HepG2 (cell line): ENCODE measurements around the gene ABCA4. TPM values are rescaled to one million over a fixed set of nuclear protein-coding genes. Genes with fewer than 3 reads are reported as not detected.

Experiments used
- ATAC-seq: fragments of 200-7000 bp; cut with Tn5 transposase; 3 replicates; pipeline ENCODE4 v1.9.1; 2020; ENCODE audit warnings: mild to moderate bottlenecking, moderate library complexity
- BruUV-seq: library from RNA; stranded (reverse); fragments of 400-500 nt; replicated peaks from 2 replicates; lab custom pipeline; 2021; lab: Mats Ljungman, UMichigan
- CTCF ChIA-PET: fragments of 300-600 bp; formaldehyde crosslinking; extraction: SDS; loops from one replicate; lab custom pipeline; 2021; ENCODE audit warnings: low total read pairs, inconsistent platforms, low intra/inter-chr PET ratio; lab: Yijun Ruan, JAX
- POLR2A ChIA-PET: fragments of 350-600 bp; sonication (Branson Sonifier 250); formaldehyde crosslinking; loops from one replicate; lab custom pipeline; 2020; ENCODE audit warnings: antibody characterized with exemption, inconsistent platforms; lab: Yijun Ruan, JAX
- DNase-seq: peaks from one replicate; pipeline ENCODE4 v3.0.0-alpha.2; 2015; ENCODE audit warnings: low spot score
- FAIRE-seq: peaks from 3 replicates; lab custom pipeline; 2011; peaks lifted over from hg19 to GRCh38; lab: Jason Lieb, UNC
- H2AFZ ChIP-seq: one replicate; pipeline ENCODE4 v1.6.1; 2011; ENCODE audit warnings: low read length, inconsistent platforms
- H3K27ac ChIP-seq: fragments of 300-600 bp; 3 replicates; pipeline ENCODE4 v1.8.0; 2011; ENCODE audit warnings: mixed run types, mild to moderate bottlenecking, mixed read lengths, low read length, inconsistent platforms; ENCODE audit not compliant: insufficient read depth; ENCODE audit errors: extremely low read length
- H3K27me3 ChIP-seq, 2 experiments: fragments of 200-600 bp in 1 of 2; 2 replicates in 1 of 2; 3 replicates in 1 of 2; pipeline versions ENCODE4 v1.6.0 to v1.8.0; 2011; ENCODE audit warnings: low read length in 2 of 2, mild to moderate bottlenecking in 2 of 2, moderate library complexity in 2 of 2, inconsistent platforms in 1 of 2; ENCODE audit not compliant: insufficient read depth in 2 of 2, control insufficient read depth in 1 of 2
- H3K36me3 ChIP-seq, 2 experiments: fragments of 200-600 bp in 1 of 2; replicated peaks in 1 of 2; 2 replicates in 1 of 2; 3 replicates in 1 of 2; pipeline versions ENCODE4 v1.5.1 to v1.8.0; 2011; ENCODE audit warnings: low read length in 2 of 2, inconsistent platforms in 1 of 2; ENCODE audit not compliant: insufficient read depth in 2 of 2, control insufficient read depth in 1 of 2
- H3K4me1 ChIP-seq: 2 replicates; pipeline ENCODE4 v1.5.1; 2012; ENCODE audit warnings: low read length, inconsistent platforms; ENCODE audit not compliant: insufficient read depth
- H3K4me2 ChIP-seq: 2 replicates; pipeline ENCODE4 v1.6.0; 2011; ENCODE audit warnings: low read depth, low read length, inconsistent platforms
- H3K4me3 ChIP-seq, 3 experiments: fragments of 200-600 bp in 1 of 3; sonication (generic), shearing (Covaris generic) in 1 of 3; replicated peaks in 1 of 3; 2 replicates each; pipeline ENCODE4 v1.5.1; 2011 to 2016; ENCODE audit warnings: low read length in 3 of 3, inconsistent platforms in 2 of 3, low read depth in 2 of 3, mild to moderate bottlenecking in 2 of 3, control low read depth in 1 of 3, mixed read lengths in 1 of 3; ENCODE audit not compliant: insufficient read depth in 1 of 3
- H3K79me2 ChIP-seq: one replicate; pipeline ENCODE4 v1.6.1; 2011; ENCODE audit warnings: low read length, inconsistent platforms; ENCODE audit not compliant: insufficient read depth
- H3K9ac ChIP-seq: 2 replicates; pipeline ENCODE4 v1.6.0; 2011; ENCODE audit warnings: mild to moderate bottlenecking, low read depth, low read length, inconsistent platforms; ENCODE audit not compliant: insufficient read depth
- H3K9me3 ChIP-seq: 2 replicates; pipeline ENCODE4 v1.5.1; 2012; ENCODE audit warnings: mild to moderate bottlenecking, low read length
- H4K20me1 ChIP-seq: 2 replicates; pipeline ENCODE4 v1.6.0; 2011; ENCODE audit warnings: inconsistent platforms, mild to moderate bottlenecking, low read length, moderate library complexity; ENCODE audit not compliant: insufficient read depth
- HES4 ChIP-seq: sonication (generic); formaldehyde crosslinking; IDR thresholded peaks from 2 replicates; pipeline ENCODE4 v1.9.0; 2021; ENCODE audit warnings: mild to moderate bottlenecking, missing genetic modification reagents, borderline replicate concordance
- HNF4A ChIP-seq: sonication (generic); formaldehyde crosslinking; IDR thresholded peaks from 2 replicates; pipeline ENCODE4 v1.4.0; 2020; ENCODE audit warnings: missing genetic modification reagents
- MZF1 ChIP-seq: sonication (generic); formaldehyde crosslinking; IDR thresholded peaks from 2 replicates; pipeline ENCODE4 v1.8.1; 2023; ENCODE audit warnings: mild to moderate bottlenecking, missing genetic modification reagents, borderline replicate concordance
- NRL ChIP-seq: sonication (generic); formaldehyde crosslinking; IDR thresholded peaks from 2 replicates; pipeline ENCODE4 v1.5.0; 2020; ENCODE audit warnings: missing genetic modification reagents, mild to moderate bottlenecking, moderate library complexity, borderline replicate concordance
- SCMH1 ChIP-seq: sonication (generic); formaldehyde crosslinking; IDR thresholded peaks from 2 replicates; pipeline ENCODE4 v1.9.0; 2021; ENCODE audit warnings: missing genetic modification reagents, mild to moderate bottlenecking, borderline replicate concordance
- SYNCRIP ChIP-seq: fragments of 200-400 bp; formaldehyde crosslinking; IDR thresholded peaks from 2 replicates; pipeline ENCODE4 v1.6.1; 2018; ENCODE audit warnings: mild to moderate bottlenecking, low read depth, low read length; ENCODE audit not compliant: insufficient read depth
- TOE1 ChIP-seq: sonication (generic); formaldehyde crosslinking; IDR thresholded peaks from 2 replicates; pipeline ENCODE4 v1.4.0; 2020; ENCODE audit warnings: mild to moderate bottlenecking, missing genetic modification reagents
- ZC3H13 ChIP-seq: sonication (generic); formaldehyde crosslinking; IDR thresholded peaks from 2 replicates; pipeline ENCODE4 v1.8.1; 2023; ENCODE audit warnings: mild to moderate bottlenecking, missing genetic modification reagents, moderate library complexity
- ZNF558 ChIP-seq: sonication (generic); formaldehyde crosslinking; IDR thresholded peaks from 2 replicates; pipeline ENCODE4 v1.9.0; 2022; ENCODE audit warnings: mild to moderate bottlenecking, missing genetic modification reagents, borderline replicate concordance
- ZNF616 ChIP-seq: sonication (generic); formaldehyde crosslinking; IDR thresholded peaks from 2 replicates; pipeline ENCODE4 v1.5.0; 2020; ENCODE audit warnings: low read depth, mild to moderate bottlenecking, missing genetic modification reagents
- ZNF629 ChIP-seq: sonication (generic); formaldehyde crosslinking; conservative IDR thresholded peaks from 2 replicates; pipeline ENCODE4 v1.5.0; 2020; ENCODE audit warnings: missing genetic modification reagents
- ZSCAN30 ChIP-seq: sonication (generic); formaldehyde crosslinking; IDR thresholded peaks from 2 replicates; pipeline ENCODE4 v1.5.0; 2020; ENCODE audit warnings: mild to moderate bottlenecking, missing genetic modification reagents
- WGBS: methylation state at CpG from one replicate; pipeline ENCODE4 v1.1.6; 2017; ENCODE audit warnings: low lambda C conversion rate; 5-methylcytosine and 5-hydroxymethylcytosine counted together
- in situ Hi-C: cut with HindIII; loops from 2 replicates; pipeline ENCODE4 v1.10.0; 2017; ENCODE audit warnings: low pct_unique_long_range_greater_than_20kb; ENCODE audit not compliant: extremely low pct_ligation_motif_present
- intact Hi-C: fragments of 100-400 bp; cut with micrococcal nuclease; formaldehyde crosslinking; loops from one replicate; pipeline ENCODE4 v1.10.0; 2022; ENCODE audit not compliant: unreplicated experiment
- polyA plus RNA-seq, 8 experiments: library from polyadenylated mRNA; depleted of rRNA in 3 of 8; stranded (reverse) in 7 of 8; unstranded in 1 of 8; fragments of >200 nt; fragmentation: Illumina TruSeq in 4 of 8; extraction: Trizol in 4 of 8; gene quantifications; 2 replicates each; pipeline versions ENCODE4 v1.2.1 to v1.2.3, GENCODE V29; 2011 to 2016; ENCODE audit warnings: low read depth in 4 of 8, missing spikeins in 1 of 8, mixed read lengths in 1 of 8; ENCODE audit not compliant: insufficient read depth in 1 of 8
- total RNA-seq, 5 experiments: library from RNA; depleted of rRNA; stranded (reverse); fragments of >200 nt; fragmentation: Illumina TruSeq; extraction: Trizol; gene quantifications; 2 replicates each; pipeline ENCODE4 v1.2.3, GENCODE V29; 2016; ENCODE audit warnings: low read depth in 1 of 5
- TF ChIP-seq, protein P1 (sequence below): sonication (generic); formaldehyde crosslinking; IDR thresholded peaks from 2 replicates; pipeline ENCODE4 v1.4.0; 2020; ENCODE audit warnings: mild to moderate bottlenecking, missing genetic modification reagents
- TF ChIP-seq, protein P2 (sequence below): sonication (generic); formaldehyde crosslinking; IDR thresholded peaks from 2 replicates; pipeline ENCODE4 v1.4.0; 2020; ENCODE audit warnings: missing genetic modification reagents

The ABCA4 gene
- total and polyA plus RNA-seq, 2 of the 13 experiments (the other 11 are each of a cell fraction or from before 2014, with no cell fraction given): 0.24 to 0.67 TPM

DNA sequence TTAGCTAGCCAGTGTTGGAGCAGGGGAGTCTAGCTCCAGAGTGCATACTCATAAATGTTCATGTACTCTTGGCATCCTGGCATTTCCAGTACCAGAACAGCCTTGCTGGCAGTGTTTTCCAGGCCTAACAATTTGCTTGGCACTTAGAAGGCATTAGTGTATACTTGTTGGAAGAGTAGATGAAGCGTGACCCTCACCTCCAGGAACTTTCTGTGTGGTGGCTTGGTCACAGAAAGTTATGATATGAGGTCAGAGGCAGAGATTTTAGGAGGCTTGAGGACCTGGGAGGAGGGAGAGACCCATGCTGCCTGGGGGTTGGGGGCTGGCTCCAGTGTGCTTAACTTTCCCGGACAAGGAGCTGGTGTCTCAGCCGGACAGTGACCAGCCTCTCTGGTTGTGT is 159.0 kb downstream of the ABCA4 start:
- no peak overlapping the region for H3K4me2 ChIP-seq
- no peak overlapping the region for H3K9ac ChIP-seq
- peaks cover 86% of the 10 kb centered on the region for H3K4me1 ChIP-seq
- no peaks in the 10 kb centered on the region for H4K20me1 ChIP-seq
- H3K36me3 ChIP-seq: no peaks in the 10 kb centered on the region
- BruUV-seq: no TSS peak
- in situ Hi-C loops: no loop called here
- no peak overlapping the region for H2AFZ ChIP-seq
- H3K9me3 ChIP-seq: no peaks in the 10 kb centered on the region
- H3K79me2 ChIP-seq: no peaks in the 10 kb centered on the region
- intact Hi-C loops: no loop called here
- no peak for DNase-seq
- no peak for ATAC-seq
- no peak overlapping the region for H3K4me3 ChIP-seq
- POLR2A ChIA-PET: no interaction called here
- no peak for TF ChIP-seq ZNF629 (CRISPR knock-in tag)
- no peak for TF ChIP-seq SYNCRIP
- TF ChIP-seq, protein P1, sequence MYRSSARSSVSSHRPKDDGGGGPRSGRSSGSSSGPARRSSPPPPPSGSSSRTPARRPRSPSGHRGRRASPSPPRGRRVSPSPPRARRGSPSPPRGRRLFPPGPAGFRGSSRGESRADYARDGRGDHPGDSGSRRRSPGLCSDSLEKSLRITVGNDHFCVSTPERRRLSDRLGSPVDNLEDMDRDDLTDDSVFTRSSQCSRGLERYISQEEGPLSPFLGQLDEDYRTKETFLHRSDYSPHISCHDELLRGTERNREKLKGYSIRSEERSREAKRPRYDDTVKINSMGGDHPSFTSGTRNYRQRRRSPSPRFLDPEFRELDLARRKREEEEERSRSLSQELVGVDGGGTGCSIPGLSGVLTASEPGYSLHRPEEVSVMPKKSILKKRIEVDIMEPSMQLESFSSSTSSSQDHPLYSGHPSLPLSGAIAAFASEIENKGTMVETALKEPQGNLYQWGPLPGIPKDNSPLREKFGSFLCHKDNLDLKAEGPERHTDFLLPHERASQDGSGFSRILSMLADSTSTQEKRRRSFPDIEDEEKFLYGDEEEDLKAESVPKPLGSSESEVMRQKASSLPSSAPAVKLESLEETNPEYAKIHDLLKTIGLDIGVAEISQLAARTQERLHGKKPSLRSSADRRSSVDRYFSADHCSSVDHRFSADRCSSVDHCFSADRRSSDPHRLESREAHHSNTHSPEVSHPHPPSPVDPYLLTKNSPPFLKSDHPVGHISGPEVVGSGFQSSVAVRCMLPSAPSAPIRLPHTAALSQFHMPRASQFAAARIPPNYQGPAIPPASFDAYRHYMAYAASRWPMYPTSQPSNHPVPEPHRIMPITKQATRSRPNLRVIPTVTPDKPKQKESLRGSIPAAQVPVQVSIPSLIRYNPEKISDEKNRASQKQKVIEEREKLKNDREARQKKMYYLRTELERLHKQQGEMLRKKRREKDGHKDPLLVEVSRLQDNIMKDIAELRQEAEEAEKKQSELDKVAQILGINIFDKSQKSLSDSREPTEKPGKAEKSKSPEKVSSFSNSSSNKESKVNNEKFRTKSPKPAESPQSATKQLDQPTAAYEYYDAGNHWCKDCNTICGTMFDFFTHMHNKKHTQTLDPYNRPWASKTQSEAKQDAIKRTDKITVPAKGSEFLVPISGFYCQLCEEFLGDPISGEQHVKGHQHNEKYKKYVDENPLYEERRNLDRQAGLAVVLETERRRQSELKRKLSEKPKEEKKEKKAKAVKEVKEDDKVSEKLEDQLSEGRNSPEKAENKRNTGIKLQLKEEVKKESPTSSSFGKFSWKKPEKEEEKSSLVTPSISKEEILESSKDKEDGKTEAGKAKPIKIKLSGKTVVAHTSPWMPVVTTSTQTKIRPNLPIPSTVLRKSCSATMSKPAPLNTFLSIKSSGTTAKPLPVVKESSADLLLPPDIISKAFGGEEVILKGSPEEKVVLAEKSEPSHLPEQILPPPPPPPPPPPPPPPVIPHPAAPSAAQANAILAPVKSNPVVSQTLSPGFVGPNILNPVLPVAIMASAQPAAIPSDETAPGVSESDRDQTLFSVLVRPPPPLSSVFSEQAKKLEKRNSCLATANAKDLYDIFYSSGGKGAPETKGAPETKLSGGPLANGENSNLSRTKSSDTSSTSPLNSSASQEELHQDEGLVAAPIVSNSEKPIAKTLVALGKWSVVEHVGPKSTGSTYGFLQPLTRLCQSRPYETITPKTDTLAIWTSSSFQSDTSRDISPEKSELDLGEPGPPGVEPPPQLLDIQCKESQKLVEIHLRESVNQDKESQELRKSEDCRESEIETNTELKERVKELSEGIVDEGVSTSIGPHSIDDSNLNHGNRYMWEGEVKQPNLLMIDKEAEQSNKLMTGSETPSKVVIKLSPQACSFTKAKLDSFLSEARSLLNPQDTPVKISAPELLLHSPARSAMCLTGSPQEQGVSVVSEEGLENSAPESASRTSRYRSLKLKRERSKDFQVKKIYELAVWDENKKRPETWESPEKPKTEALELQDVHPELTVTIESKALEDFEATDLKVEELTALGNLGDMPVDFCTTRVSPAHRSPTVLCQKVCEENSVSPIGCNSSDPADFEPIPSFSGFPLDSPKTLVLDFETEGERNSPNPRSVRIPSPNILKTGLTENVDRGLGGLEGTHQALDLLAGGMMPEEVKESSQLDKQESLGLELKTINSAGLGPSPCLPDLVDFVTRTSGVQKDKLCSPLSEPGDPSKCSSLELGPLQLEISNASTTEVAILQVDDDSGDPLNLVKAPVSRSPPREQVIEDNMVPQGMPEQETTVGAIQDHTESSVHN (CRISPR knock-in tag): no peak
- TF ChIP-seq HES4 (CRISPR knock-in tag): no peak
- TF ChIP-seq ZNF616 (CRISPR knock-in tag): no peak
- TF ChIP-seq HNF4A: no peak
- TF ChIP-seq SCMH1 (CRISPR knock-in tag): no peak
- TF ChIP-seq ZC3H13 (CRISPR knock-in tag): no peak
- TF ChIP-seq ZSCAN30 (CRISPR knock-in tag): no peak
- TF ChIP-seq TOE1 (CRISPR knock-in tag): no peak
- TF ChIP-seq, protein P2, sequence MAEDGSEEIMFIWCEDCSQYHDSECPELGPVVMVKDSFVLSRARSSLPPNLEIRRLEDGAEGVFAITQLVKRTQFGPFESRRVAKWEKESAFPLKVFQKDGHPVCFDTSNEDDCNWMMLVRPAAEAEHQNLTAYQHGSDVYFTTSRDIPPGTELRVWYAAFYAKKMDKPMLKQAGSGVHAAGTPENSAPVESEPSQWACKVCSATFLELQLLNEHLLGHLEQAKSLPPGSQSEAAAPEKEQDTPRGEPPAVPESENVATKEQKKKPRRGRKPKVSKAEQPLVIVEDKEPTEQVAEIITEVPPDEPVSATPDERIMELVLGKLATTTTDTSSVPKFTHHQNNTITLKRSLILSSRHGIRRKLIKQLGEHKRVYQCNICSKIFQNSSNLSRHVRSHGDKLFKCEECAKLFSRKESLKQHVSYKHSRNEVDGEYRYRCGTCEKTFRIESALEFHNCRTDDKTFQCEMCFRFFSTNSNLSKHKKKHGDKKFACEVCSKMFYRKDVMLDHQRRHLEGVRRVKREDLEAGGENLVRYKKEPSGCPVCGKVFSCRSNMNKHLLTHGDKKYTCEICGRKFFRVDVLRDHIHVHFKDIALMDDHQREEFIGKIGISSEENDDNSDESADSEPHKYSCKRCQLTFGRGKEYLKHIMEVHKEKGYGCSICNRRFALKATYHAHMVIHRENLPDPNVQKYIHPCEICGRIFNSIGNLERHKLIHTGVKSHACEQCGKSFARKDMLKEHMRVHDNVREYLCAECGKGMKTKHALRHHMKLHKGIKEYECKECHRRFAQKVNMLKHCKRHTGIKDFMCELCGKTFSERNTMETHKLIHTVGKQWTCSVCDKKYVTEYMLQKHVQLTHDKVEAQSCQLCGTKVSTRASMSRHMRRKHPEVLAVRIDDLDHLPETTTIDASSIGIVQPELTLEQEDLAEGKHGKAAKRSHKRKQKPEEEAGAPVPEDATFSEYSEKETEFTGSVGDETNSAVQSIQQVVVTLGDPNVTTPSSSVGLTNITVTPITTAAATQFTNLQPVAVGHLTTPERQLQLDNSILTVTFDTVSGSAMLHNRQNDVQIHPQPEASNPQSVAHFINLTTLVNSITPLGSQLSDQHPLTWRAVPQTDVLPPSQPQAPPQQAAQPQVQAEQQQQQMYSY (CRISPR knock-in tag): no peak
- no peak for TF ChIP-seq ZNF558 (CRISPR knock-in tag)
- no peak for TF ChIP-seq MZF1 (CRISPR knock-in tag)
- TF ChIP-seq NRL: no peak
- no peak for FAIRE-seq
- WGBS: 100% methylated on average over 3 of the region's 3 CpGs
- H3K27me3 ChIP-seq: no peaks in the 10 kb centered on the region
- CTCF ChIA-PET: no interaction called here
- no peak overlapping the region for H3K27ac ChIP-seq
